Smooth muscle cell (in vitro differentiated cells): Measurements from ENCODE around the gene LRRN3. TPM values are rescaled to one million over a fixed set of nuclear protein-coding genes. Genes with fewer than 3 reads are reported as not detected.

Source experiments
- DNase-seq: peaks from one replicate; lab custom pipeline; 2025; ENCODE audit not compliant: unreplicated experiment; lab: John Stamatoyannopoulos, UW
- H2AFZ ChIP-seq: fragments of 200-600 bp; sonication (generic); 2 replicates; pipeline ENCODE4 v1.6.0; 2016; ENCODE audit warnings: antibody characterized with exemption, low read depth, mild to moderate bottlenecking
- H3F3A ChIP-seq: fragments of 200-600 bp; sonication (generic); 2 replicates; pipeline ENCODE4 v1.6.0; 2017; ENCODE audit warnings: antibody characterized with exemption, low read depth
- H3K27ac ChIP-seq: fragments of 200-600 bp; sonication (generic); 2 replicates; pipeline ENCODE4 v1.5.1; 2016; ENCODE audit warnings: low read depth, mild to moderate bottlenecking
- H3K27me3 ChIP-seq: fragments of 200-600 bp; sonication (generic); 2 replicates; pipeline ENCODE4 v1.6.1; 2016; ENCODE audit warnings: low read depth, mild to moderate bottlenecking
- H3K36me3 ChIP-seq: fragments of 200-600 bp; sonication (generic); 2 replicates; pipeline ENCODE4 v1.5.1; 2016; ENCODE audit warnings: low read depth
- H3K4me1 ChIP-seq: fragments of 200-600 bp; sonication (generic); 2 replicates; pipeline ENCODE4 v1.5.1; 2016; ENCODE audit warnings: low read depth
- H3K4me2 ChIP-seq: fragments of 200-600 bp; sonication (generic); 2 replicates; pipeline ENCODE4 v1.6.0; 2016; ENCODE audit warnings: mild to moderate bottlenecking
- H3K4me3 ChIP-seq: fragments of 200-600 bp; sonication (generic); 2 replicates; pipeline ENCODE4 v1.5.1; 2016; ENCODE audit warnings: mild to moderate bottlenecking
- H3K79me2 ChIP-seq: fragments of 200-600 bp; sonication (generic); 2 replicates; pipeline ENCODE4 v1.6.0; 2016; ENCODE audit warnings: low read depth, mild to moderate bottlenecking
- H3K9ac ChIP-seq: fragments of 200-600 bp; sonication (generic); 2 replicates; pipeline ENCODE4 v1.6.0; 2016; ENCODE audit warnings: low read depth
- H3K9me3 ChIP-seq: fragments of 200-600 bp; sonication (generic); replicated peaks from 2 replicates; pipeline ENCODE4 v1.5.1; 2016; ENCODE audit warnings: low read depth
- H4K20me1 ChIP-seq: fragments of 200-600 bp; sonication (generic); 2 replicates; pipeline ENCODE4 v1.6.0; 2016; ENCODE audit warnings: low read depth
- CTCF ChIP-seq: fragments of 200-600 bp; sonication (generic); IDR thresholded peaks from 2 replicates; pipeline ENCODE4 v1.5.1; 2017; ENCODE audit warnings: borderline replicate concordance, mild to moderate bottlenecking, antibody characterized with exemption; ENCODE audit not compliant: insufficient read depth, poor library complexity, severe bottlenecking
- WGBS: methylation state at CpG from one replicate; pipeline ENCODE4 v1.1.7; 2016; ENCODE audit warnings: low lambda C conversion rate; 5-methylcytosine and 5-hydroxymethylcytosine counted together
- polyA plus RNA-seq: library from polyadenylated mRNA; unstranded; fragments of >200 nt; fragmentation: Nextera tagmentation; extraction: Ambion mirVana; gene quantifications from 2 replicates; pipeline ENCODE4 v1.2.1, GENCODE V29; 2016
- total RNA-seq: library from RNA; depleted of rRNA; stranded (reverse); fragments of >200 nt; gene quantifications from 2 replicates; pipeline ENCODE4 v1.2.3, GENCODE V29; 2014

The LRRN3 gene
- total and polyA plus RNA-seq, 2 experiments from 2014 or later: 4.5 to 5.8 TPM

GRCh38 chr7:111140091-111140865 is 49.4 kb downstream of the LRRN3 start:
- Histone ChIP-seq H4K20me1 (no peaks in the 10 kb centered on the region), H3K36me3 (no peaks in the 10 kb centered on the region), H3K9me3 (no peaks in the 10 kb centered on the region), H3K79me2 (no peaks in the 10 kb centered on the region), H3K4me1 (peaks cover 30% of the 10 kb centered on the region), H3F3A (peaks cover 6% of the 10 kb centered on the region), H3K9ac (no peak overlapping the region), H3K4me2 (no peak overlapping the region), H3K27me3 (no peaks in the 10 kb centered on the region), H2AFZ (no peak overlapping the region), H3K27ac (no peak overlapping the region), H3K4me3 (no peak overlapping the region)
- WGBS: 94% methylated on average over 2 of the region's 2 CpGs
- no peak for DNase-seq
- TF ChIP-seq CTCF: no peak

GRCh38 chr7:111145472-111145871 is 54.5 kb downstream of the LRRN3 start:
- H4K20me1 ChIP-seq: no peaks in the 10 kb centered on the region
- H3K27ac ChIP-seq: no peak overlapping the region
- H3K27me3 ChIP-seq: no peaks in the 10 kb centered on the region
- H3K4me1 ChIP-seq: no peaks in the 10 kb centered on the region
- no peak overlapping the region for H3K4me2 ChIP-seq
- H3F3A ChIP-seq: no peaks in the 10 kb centered on the region
- no peak overlapping the region for H3K4me3 ChIP-seq
- H3K9ac ChIP-seq: no peak overlapping the region
- H3K9me3 ChIP-seq: no peaks in the 10 kb centered on the region
- H3K79me2 ChIP-seq: no peaks in the 10 kb centered on the region
- WGBS: 98% methylated on average over 2 of the region's 2 CpGs
- TF ChIP-seq CTCF: no peak
- no peak for DNase-seq
- no peak overlapping the region for H2AFZ ChIP-seq
- H3K36me3 ChIP-seq: no peaks in the 10 kb centered on the region

GRCh38 chr7:111146136-111146535 is 55.2 kb downstream of the LRRN3 start:
- H3K9ac ChIP-seq: no peak overlapping the region
- no peak overlapping the region for H3K4me3 ChIP-seq
- no peak overlapping the region for H2AFZ ChIP-seq
- H3F3A ChIP-seq: no peaks in the 10 kb centered on the region
- H3K27me3 ChIP-seq: no peaks in the 10 kb centered on the region
- no peak overlapping the region for H3K4me2 ChIP-seq
- no peaks in the 10 kb centered on the region for H3K4me1 ChIP-seq
- H3K79me2 ChIP-seq: no peaks in the 10 kb centered on the region
- no peak for TF ChIP-seq CTCF
- no peak for DNase-seq
- no peaks in the 10 kb centered on the region for H4K20me1 ChIP-seq
- no peaks in the 10 kb centered on the region for H3K36me3 ChIP-seq
- H3K9me3 ChIP-seq: no peaks in the 10 kb centered on the region
- no peak overlapping the region for H3K27ac ChIP-seq
